Trophoblast cell (in vitro differentiated cells and primary cell): ENCODE results near the gene MVK.
A peak's percentile ranks its signal among the peaks of the same experiment; 100 is the strongest.

Experiments
- DNase-seq, 2 donors: peaks; one replicate each; pipeline ENCODE4 v3.0.0-alpha.2; 2016
- H2AFZ ChIP-seq: 2 replicates; pipeline ENCODE4 v1.6.1; 2013; ENCODE audit warnings: low read length, moderate library complexity, mild to moderate bottlenecking; ENCODE audit not compliant: insufficient read depth, poor library complexity
- H2AK5ac ChIP-seq: 2 replicates; pipeline ENCODE4 v1.6.1; 2013; ENCODE audit warnings: mild to moderate bottlenecking, low read length
- H2BK120ac ChIP-seq: 2 replicates; pipeline ENCODE4 v1.6.1; 2013; ENCODE audit warnings: low read length, mild to moderate bottlenecking, moderate library complexity; ENCODE audit not compliant: insufficient read depth, poor library complexity
- H2BK12ac ChIP-seq: 2 replicates; pipeline ENCODE4 v1.6.1; 2013; ENCODE audit warnings: mild to moderate bottlenecking, low read length, moderate library complexity
- H2BK5ac ChIP-seq: 2 replicates; pipeline ENCODE4 v1.6.1; 2013; ENCODE audit warnings: low read length, low read depth, moderate library complexity, mild to moderate bottlenecking; ENCODE audit not compliant: poor library complexity
- H3K14ac ChIP-seq: 2 replicates; pipeline ENCODE4 v1.6.1; 2013; ENCODE audit warnings: mild to moderate bottlenecking, low read length
- H3K18ac ChIP-seq: 2 replicates; pipeline ENCODE4 v1.6.1; 2013; ENCODE audit warnings: mild to moderate bottlenecking, low read length
- H3K23ac ChIP-seq: 2 replicates; pipeline ENCODE4 v1.6.1; 2013; ENCODE audit warnings: low read length
- H3K27ac ChIP-seq: 2 replicates; pipeline ENCODE4 v1.5.1; 2013; ENCODE audit warnings: low read depth, mild to moderate bottlenecking, inconsistent platforms, low read length, moderate library complexity
- H3K27me3 ChIP-seq: 2 replicates; pipeline ENCODE4 v1.6.1; 2013; ENCODE audit warnings: inconsistent platforms, mild to moderate bottlenecking, low read length, moderate library complexity; ENCODE audit not compliant: insufficient read depth
- H3K36me3 ChIP-seq, 2 experiments: 1 replicate in 1 of 2; 2 replicates in 1 of 2; pipeline ENCODE4 v1.6.1; 2013; ENCODE audit warnings: low read length in 2 of 2, mild to moderate bottlenecking in 2 of 2, moderate library complexity in 1 of 2; ENCODE audit not compliant: insufficient read depth in 2 of 2, control insufficient read depth in 1 of 2
- H3K4ac ChIP-seq: 2 replicates; pipeline ENCODE4 v1.6.1; 2013; ENCODE audit warnings: low read depth, mild to moderate bottlenecking, low read length, moderate library complexity
- H3K4me1 ChIP-seq, 2 experiments: 1 replicate in 1 of 2; 2 replicates in 1 of 2; pipeline ENCODE4 v1.6.1; 2013; ENCODE audit warnings: low read length in 2 of 2, mild to moderate bottlenecking in 2 of 2, moderate library complexity in 1 of 2; ENCODE audit not compliant: insufficient read depth in 2 of 2, control insufficient read depth in 1 of 2
- H3K4me2 ChIP-seq: 2 replicates; pipeline ENCODE4 v1.6.1; 2013; ENCODE audit warnings: inconsistent platforms, mild to moderate bottlenecking, low read length, moderate library complexity
- H3K4me3 ChIP-seq: 2 replicates; pipeline ENCODE4 v1.5.1; 2013; ENCODE audit warnings: mild to moderate bottlenecking, low read depth, low read length, inconsistent platforms
- H3K79me1 ChIP-seq: one replicate; pipeline ENCODE4 v1.6.1; 2013; ENCODE audit warnings: low read length
- H3K79me2 ChIP-seq: 2 replicates; pipeline ENCODE4 v1.6.1; 2013; ENCODE audit warnings: low read length, mild to moderate bottlenecking; ENCODE audit not compliant: control insufficient read depth, insufficient read depth, poor library complexity
- H3K9ac ChIP-seq: 2 replicates; pipeline ENCODE4 v1.6.1; 2013; ENCODE audit warnings: mild to moderate bottlenecking, low read length
- H3K9me3 ChIP-seq: 2 replicates; pipeline ENCODE4 v1.6.1; 2013; ENCODE audit warnings: low read depth, mild to moderate bottlenecking, control low read depth, inconsistent platforms, low read length; ENCODE audit not compliant: insufficient read depth
- H4K12ac ChIP-seq: 2 replicates; pipeline ENCODE4 v1.6.1; 2013; ENCODE audit warnings: low read depth, mild to moderate bottlenecking, low read length, moderate library complexity
- H4K8ac ChIP-seq: 2 replicates; pipeline ENCODE4 v1.6.1; 2013; ENCODE audit warnings: low read depth, mild to moderate bottlenecking, low read length, moderate library complexity
- H4K91ac ChIP-seq: one replicate; pipeline ENCODE4 v1.6.1; 2013; ENCODE audit warnings: low read depth, mild to moderate bottlenecking, low read length, moderate library complexity
- WGBS: extraction: QIAGEN DNeasy Blood & Tissue Kit; methylation state at CpG from one replicate; pipeline ENCODE4 v1.1.7; 2013; ENCODE audit warnings: missing lambda C conversion rate; ENCODE audit not compliant: insufficient read length, insufficient coverage; ENCODE audit errors: extremely low coverage; 5-methylcytosine and 5-hydroxymethylcytosine counted together

The MVK gene

DNA sequence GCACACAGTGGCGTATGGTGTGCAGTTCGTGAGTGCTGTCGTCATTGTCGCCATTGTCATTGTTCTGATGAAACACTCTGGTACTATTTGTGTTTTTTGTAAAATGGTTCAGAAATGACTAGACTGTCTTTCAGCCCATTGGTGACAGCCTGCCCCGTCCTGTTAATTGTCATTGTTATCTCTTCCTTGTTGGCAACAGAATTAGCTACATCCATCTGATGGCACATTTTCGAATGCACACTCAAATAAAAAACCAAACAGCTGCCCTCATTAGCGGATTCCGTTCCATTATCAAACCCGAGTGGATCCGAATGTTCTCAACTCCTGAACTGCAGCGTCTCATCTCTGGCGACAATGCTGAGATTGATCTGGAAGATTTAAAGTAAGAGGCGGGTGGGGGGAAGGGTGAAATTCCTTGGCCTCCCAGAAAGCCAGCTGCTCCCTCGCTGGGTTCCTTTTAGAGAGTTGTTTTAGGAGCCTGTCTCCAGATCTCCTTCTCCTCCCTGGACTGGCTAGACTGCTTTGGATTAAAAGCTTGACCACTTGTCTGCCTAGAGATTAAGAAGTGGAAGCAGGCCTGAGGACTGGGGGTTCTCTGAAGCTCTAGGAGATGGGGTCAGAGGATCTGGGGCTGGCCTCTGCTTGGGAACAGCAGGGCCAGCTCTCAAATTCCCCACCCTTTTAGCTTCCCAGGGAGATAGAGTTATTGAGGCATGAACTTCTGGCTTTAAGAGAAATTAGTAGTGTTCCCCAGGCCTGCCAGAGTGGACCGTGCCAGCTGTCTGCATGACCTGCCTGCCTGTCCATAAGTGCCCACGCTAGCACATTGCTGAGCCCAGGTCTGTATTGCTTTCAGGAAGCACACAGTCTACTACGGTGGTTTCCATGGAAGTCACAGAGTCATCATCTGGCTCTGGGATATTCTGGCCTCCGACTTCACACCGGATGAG, 43.6 kb upstream of the MVK start:
- Histone ChIP-seq H2BK5ac (peak overlapping the region; percentile 61), H3K79me2 (no peaks in the 10 kb centered on the region), H3K79me1 (peaks cover 3% of the 10 kb centered on the region), H2BK120ac (peak overlapping the region; percentile 29), H2BK12ac (peak overlapping the region; percentile 78), H3K27me3 (no peaks in the 10 kb centered on the region), H3K9ac (no peak overlapping the region), H3K36me3 (peaks cover 22 to 24% of the 10 kb centered on the region in 2 experiments), H4K91ac (peak overlapping the region; percentile 77), H4K12ac (no peak overlapping the region), H3K14ac (peak overlapping the region; percentile 45), H3K27ac (peak overlapping the region; percentile 62), H3K18ac (no peak overlapping the region), H3K9me3 (no peaks in the 10 kb centered on the region), H2AK5ac (peak overlapping the region; percentile 30), H3K4ac (no peak overlapping the region), H4K8ac (peak overlapping the region; percentile 36), H3K4me1 (peaks cover 22 to 23% of the 10 kb centered on the region in 2 experiments), H2AFZ (no peak overlapping the region), H3K23ac (no peak overlapping the region), H3K4me3 (no peak overlapping the region), H3K4me2 (peak overlapping the region; percentile 13)
- no peak for DNase-seq
- no CpG with 5 or more reads among the region's 19 CpGs for WGBS

DNA sequence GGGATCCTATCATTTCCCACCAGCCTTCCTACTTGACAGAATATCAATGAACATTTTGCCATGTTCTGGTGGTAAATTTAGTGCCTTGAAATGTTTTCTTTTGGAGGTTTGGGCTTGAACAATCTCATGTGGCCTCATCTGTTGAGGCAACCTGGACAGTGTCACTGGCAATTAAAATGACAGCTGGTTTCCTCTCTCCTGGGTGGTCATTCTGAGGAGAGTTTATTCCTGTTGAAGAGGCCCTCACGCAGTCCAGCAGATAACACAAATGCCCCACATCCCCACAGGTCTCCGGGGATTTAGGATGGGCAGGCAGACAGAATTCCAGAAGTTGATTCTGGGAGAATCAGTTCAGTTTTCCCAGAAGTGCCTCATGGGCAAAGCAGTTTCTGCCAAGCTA, 42.2 kb upstream of the MVK start:
- Histone ChIP-seq H3K4me3 (no peak overlapping the region), H2BK120ac (no peak overlapping the region), H3K79me1 (peaks cover 3% of the 10 kb centered on the region), H2AK5ac (no peak overlapping the region), H3K18ac (no peak overlapping the region), H2BK12ac (no peak overlapping the region), H3K9ac (no peak overlapping the region), H3K27me3 (no peaks in the 10 kb centered on the region), H3K27ac (no peak overlapping the region), H4K8ac (no peak overlapping the region), H4K12ac (no peak overlapping the region), H3K79me2 (no peaks in the 10 kb centered on the region), H3K4me2 (no peak overlapping the region), H4K91ac (no peak overlapping the region), H3K9me3 (no peaks in the 10 kb centered on the region), H2BK5ac (no peak overlapping the region), H2AFZ (no peak overlapping the region), H3K4me1 (peaks cover 19 to 21% of the 10 kb centered on the region in 2 experiments), H3K4ac (no peak overlapping the region), H3K23ac (no peak overlapping the region), H3K36me3 (peaks cover 27 to 33% of the 10 kb centered on the region in 2 experiments), H3K14ac (no peak overlapping the region)
- no CpG with 5 or more reads among the region's 2 CpGs for WGBS
- DNase-seq = no peak

DNA sequence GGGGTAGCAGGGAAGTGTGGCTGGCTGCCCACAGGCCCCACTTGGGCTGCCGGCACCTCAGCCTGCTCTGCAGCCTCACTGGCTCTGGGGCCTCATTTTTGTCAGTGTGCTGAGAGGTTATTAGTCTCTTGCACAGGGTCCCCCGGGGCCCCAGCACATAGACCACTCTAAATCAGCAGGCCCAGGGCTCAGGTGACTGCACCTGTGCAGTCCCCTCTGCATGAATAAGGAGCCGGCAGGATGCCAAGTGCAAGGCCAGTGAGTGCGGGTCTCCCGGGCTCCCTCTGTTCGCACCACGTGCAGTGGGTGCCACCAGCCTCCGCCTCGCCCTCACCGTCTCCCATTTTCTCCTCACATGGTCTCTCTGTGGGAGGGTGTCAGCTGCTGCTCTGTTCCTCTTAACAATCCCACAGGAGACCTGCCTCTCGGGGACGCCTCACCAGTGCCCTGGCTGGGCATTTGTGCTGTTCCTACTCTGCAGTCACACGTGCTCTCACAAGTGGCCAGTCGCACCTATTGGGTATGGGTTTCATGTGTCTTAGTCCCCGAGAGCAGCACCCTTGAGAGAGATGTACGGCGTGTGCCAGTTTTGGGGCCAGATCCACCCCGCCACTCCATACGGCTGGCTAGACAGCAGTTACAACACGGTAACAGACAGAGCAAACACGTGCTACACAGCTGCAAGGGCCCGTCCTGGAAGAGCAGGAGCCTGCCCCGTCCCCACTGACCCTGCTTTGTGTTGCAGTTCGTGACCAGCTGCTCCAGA, 40.7 kb upstream of the MVK start:
- no peak overlapping the region for H3K18ac ChIP-seq
- no peak overlapping the region for H2AK5ac ChIP-seq
- WGBS = no CpG with 5 or more reads among the region's 24 CpGs
- peaks cover 22 to 29% of the 10 kb centered on the region in 2 experiments for H3K36me3 ChIP-seq
- H3K4me2 ChIP-seq = no peak overlapping the region
- no peak overlapping the region for H3K14ac ChIP-seq
- no peaks in the 10 kb centered on the region for H3K79me2 ChIP-seq
- no peak overlapping the region for H2BK12ac ChIP-seq
- no peak overlapping the region for H4K8ac ChIP-seq
- H3K4me1 ChIP-seq = peaks cover 19 to 21% of the 10 kb centered on the region in 2 experiments
- no peaks in the 10 kb centered on the region for H3K27me3 ChIP-seq
- H3K9me3 ChIP-seq = no peaks in the 10 kb centered on the region
- H2BK5ac ChIP-seq = no peak overlapping the region
- H4K12ac ChIP-seq = no peak overlapping the region
- no peak overlapping the region for H3K23ac ChIP-seq
- peaks cover 3% of the 10 kb centered on the region for H3K79me1 ChIP-seq
- H3K4ac ChIP-seq = no peak overlapping the region
- H2BK120ac ChIP-seq = no peak overlapping the region
- H3K4me3 ChIP-seq = no peak overlapping the region
- no peak overlapping the region for H3K9ac ChIP-seq
- H4K91ac ChIP-seq = no peak overlapping the region
- H3K27ac ChIP-seq = no peak overlapping the region
- no peak overlapping the region for H2AFZ ChIP-seq
- DNase-seq = no peak

DNA sequence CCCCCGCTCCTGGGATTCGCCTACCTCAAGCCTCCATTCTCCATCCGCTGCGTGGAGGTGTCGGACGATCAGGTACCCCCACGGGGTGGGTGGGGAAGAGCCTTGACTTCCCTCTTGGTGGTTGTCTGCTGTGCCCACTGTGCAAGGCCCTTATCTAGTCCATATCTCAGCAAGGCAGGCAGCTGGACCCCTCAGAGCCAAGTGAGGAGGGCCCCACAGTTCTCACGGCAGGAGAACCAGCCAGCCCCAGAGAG, 40.2 kb upstream of the MVK start:
- no peak for DNase-seq
- no peak overlapping the region for H2AK5ac ChIP-seq
- no peak overlapping the region for H2BK5ac ChIP-seq
- no peak overlapping the region for H2AFZ ChIP-seq
- no peaks in the 10 kb centered on the region for H3K9me3 ChIP-seq
- no peaks in the 10 kb centered on the region for H3K27me3 ChIP-seq
- peaks cover 3% of the 10 kb centered on the region for H3K79me1 ChIP-seq
- H3K36me3 ChIP-seq = peaks cover 22 to 29% of the 10 kb centered on the region in 2 experiments
- H4K12ac ChIP-seq = no peak overlapping the region
- H3K9ac ChIP-seq = no peak overlapping the region
- no peak overlapping the region for H3K4me2 ChIP-seq
- no peak overlapping the region for H4K91ac ChIP-seq
- H2BK120ac ChIP-seq = no peak overlapping the region
- H3K14ac ChIP-seq = peak overlapping the region; percentile 10
- no peak overlapping the region for H4K8ac ChIP-seq
- no peak overlapping the region for H3K27ac ChIP-seq
- no peak overlapping the region for H3K23ac ChIP-seq
- H3K79me2 ChIP-seq = no peaks in the 10 kb centered on the region
- H3K4ac ChIP-seq = no peak overlapping the region
- H3K18ac ChIP-seq = no peak overlapping the region
- no CpG with 5 or more reads among the region's 8 CpGs for WGBS
- H3K4me1 ChIP-seq = peaks cover 19 to 21% of the 10 kb centered on the region in 2 experiments
- no peak overlapping the region for H3K4me3 ChIP-seq
- no peak overlapping the region for H2BK12ac ChIP-seq
